ENCODE measurements around the gene ATP12A.
A peak's percentile ranks its signal among the peaks of the same experiment; 100 is the strongest.

ATP12A gene

DNA sequence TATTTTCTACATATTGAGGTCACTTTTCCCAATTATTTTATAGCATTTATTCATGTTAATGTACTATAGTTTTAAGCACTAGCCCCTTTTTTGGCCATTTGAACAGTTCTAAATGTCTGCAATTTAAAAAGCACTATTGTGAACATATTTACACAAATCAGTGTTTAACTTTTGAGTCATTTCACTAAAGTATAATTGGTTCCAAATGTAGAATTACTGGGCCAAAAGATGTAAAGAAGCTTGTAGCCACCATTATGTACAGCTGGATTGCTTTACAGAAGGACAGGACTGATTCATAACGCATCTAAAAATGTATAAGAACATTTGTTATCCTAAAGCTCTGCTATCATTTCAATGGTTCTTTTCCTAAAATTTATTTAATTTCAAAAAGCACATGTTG, 16.6 kb upstream of the ATP12A start:
- DNase-seq = no peak

DNA sequence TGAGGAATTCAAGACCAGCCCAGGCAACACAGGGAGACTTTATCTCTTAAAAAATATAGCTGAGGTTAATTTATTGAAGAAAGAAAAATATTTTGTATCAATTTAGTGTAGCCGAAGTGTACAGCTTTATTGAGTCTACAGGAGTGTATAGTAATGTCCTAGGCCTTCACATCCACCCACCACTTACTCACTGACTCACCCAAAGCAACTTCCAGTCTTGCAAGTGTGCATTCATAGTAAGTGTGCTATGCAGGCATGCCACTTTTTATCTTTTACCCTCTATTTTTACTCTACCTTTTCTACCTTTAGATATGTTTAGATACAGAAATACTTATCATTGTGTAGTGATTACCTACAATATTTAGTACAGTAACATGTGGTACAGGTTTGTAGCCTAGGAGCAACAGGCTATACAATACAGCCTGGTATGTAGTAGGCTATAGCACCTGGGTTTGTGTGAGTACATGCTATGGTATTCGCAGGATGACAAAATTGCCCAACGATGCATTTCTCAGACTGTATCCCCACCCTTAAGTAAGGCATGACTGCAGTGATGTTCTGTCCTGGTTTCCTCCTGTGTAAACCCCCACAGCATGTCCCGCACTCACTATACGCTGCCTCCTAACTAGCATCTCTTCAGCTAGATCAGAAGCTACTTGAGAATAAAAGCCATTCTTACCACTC, 15.3 kb upstream of the ATP12A start:
- peak; percentile 28 to 49 for DNase-seq

DNA sequence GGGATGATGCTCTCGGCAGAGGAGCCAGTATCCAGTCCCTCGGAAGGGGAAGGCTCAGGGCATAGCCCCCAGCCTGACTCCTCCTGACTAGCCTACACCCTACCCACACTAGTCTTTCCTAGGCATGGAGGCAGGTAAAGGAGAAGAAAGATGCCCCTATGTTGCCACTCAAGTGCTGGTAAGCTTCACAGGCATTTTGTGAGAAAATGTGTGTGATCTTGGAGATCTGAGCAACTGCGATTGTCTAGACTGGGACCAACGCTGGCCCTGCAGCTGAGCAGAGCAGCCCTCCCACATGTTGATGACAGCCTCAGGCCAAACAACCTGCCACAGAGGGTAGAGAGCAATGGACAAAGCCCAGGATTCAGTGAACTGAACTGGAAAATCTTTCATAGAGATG, 11.7 kb upstream of the ATP12A start:
- DNase-seq = no peak

DNA sequence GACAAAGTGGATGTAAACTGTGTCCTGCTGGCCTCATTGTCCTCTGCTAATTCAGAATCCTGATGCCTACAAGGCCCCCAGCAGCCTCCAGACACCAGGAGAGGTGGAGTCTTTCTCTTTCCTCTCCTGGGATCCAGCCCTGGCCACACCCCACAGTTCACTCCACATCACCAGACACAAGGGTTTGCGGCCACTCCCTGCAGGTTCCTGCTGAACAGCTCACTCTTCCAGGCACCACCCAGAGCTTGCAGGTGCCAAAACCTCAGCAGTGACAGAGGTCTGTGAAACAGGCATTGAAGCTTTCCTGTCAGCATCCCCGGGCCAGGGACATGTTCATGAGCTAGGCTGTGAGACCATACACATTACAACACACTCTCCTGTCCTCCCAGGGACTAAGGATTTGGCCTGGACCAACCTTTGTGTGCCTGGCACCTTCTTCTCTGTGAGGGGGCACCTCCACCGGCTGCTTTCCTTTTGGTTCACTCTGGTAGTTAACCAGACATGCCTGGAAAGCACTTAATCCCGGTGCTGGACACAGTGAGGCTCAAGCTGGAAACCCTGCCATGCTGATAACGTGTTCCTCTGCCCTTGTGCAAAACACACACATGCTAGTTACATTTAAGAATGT, 11.1 kb upstream of the ATP12A start:
- no peak for DNase-seq

DNA sequence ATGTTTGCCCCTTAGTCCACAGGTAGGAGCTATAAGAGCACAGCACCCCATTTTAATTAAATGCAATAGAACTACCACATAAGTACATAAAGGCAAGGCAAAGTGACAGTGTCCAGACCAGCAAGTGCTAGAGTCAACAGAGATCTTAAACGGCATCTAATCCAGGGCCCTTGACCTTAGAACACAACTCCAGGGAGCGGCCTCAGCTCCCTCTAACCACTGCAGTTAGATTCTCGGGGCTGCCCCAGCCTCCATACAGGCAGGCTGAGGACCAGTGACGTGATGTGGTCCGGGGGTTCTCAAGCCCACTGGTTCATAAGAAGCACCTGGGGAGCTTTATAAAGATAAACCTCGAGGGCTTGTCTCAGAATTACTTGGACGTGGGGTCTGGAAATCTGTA, 10.0 kb upstream of the ATP12A start:
- DNase-seq = no peak

DNA sequence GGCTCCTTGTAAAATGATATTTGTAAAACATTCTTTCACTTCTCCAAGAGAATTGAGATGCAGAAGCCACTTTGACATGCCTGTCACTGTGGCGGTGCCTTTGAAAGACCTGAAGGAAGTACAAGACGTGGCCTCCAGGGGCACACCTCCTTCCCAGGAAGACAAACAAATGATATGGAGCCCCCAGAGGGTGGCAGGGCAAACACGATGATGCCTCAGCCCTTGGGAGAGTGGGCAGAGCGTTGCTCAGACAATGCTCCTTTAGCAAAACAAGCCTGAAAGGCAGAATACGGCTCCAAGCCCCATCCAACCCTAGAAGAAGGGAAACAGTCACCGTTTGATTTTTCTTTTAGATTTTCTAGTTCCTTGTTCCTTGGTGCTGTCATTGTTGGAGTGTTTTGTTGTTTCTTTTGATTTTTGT, 9.2 kb upstream of the ATP12A start:
- peak; percentile 35 to 53 for DNase-seq

DNA sequence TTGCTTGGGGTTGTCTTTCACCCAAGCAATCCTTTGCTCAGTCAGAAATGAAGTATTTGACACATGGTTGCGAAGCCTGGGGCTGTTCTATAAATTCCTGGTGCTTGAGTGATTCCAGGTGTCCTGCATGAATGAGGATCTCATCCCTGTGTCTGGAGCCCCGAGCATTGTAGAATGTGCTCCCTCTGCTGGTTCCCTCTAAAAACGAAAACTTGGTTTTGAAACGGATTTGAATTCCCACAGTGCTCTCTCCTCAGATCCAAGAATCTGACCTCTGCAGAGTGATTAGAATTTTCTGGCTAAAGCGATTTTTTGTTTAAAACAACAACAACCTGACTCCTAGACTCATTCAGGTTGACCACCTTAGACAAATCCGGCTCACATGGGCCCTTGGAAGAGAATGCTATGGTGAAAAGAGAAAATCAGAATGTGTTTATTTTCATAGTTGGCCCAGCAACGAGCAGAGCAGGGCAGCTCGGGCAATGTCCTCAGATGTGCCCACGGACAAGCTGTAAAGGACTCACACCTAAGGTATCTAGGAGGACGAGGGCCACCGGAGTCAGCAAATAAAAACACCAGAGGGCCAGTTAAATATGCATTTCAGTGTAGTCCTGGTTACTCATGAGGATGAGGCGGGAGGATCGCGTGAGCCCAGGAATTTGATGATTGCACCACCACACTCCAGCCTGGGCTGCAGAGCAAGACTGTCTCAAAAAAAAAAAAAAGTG, 8.7 kb upstream of the ATP12A start:
- DNase-seq = peak; percentile 5 to 75

DNA sequence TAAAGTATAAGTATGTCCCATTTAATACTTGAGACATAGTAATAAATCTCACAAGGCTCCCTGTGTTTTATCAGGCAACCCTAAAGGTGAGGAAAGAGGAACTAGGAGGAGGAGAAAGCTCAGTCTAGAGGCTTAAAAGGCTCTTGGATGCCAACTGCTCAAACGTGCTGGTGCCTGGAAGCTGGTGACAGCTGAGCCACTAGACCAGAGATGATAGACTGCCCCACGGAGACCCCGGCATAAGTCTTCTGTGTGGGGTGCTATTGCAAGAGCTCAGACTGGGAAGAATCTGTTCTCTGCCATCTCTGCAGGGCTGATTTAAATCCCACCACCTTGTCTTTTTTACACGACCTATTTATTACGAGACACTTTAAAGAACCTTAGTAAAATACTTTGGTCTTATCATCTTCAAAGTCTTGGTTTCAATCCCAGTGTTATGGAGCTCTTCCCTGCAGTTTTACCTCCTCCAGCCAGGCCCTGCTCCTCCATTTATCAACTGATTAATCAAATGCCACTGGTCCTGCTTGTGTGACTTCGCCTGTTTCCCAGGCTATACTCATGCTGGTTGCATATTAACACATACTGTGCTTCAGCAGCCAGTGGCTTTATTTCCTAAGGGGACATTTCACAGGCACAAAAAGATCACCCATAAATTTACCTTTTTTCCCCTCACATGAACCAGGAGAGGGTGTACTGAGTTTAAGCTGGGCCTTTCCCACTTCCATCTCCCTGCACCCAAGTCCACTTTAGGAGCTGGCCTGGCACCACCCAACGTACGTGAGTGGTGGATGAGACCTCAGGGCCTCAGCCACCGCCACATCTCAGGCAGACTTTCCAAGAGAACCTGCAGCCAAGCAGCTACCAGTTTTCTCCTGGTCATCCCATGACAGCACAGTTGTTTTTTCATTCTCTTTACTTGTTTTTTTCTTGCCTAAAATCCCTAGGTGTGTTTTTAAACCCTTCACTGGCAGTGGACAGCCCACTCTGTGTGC, 7.8 kb upstream of the ATP12A start:
- no peak for DNase-seq

DNA sequence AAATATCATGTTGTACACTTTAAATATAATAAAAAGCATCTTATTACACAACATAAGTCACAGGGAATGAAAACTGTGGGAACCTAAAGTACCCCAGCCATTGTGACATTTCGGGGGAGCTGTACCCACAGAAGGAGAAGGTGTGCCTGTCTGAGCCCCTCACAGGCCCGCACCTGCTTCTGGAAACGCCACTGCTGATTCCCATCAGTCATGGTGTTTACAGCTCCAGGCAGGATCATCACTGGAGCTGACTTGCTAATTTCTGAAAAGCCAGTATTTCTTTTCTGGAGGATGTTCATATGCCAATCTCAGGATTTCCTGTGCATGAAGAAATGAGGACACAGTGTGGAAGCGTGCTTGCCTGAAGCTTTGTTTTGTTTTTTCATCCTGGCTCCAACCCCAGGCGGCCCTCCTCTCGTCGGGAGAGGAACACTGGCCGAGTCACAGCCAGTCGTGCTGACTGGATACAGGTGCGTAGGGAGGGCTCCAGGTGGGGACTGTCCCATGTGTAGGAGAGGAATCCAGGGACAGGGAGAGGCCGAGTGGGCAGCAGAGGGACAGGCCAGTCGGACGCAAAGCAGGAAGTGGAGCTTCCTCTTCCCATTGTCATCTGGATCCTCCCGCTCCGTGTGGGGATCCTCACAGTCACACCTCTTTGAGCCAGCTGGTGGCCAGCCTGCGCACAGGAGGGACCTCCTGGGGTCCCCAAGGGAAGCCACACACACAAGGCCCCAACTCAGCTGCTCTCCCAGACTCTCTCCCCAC, 4.2 kb upstream of the ATP12A start:
- no peak for DNase-seq

DNA sequence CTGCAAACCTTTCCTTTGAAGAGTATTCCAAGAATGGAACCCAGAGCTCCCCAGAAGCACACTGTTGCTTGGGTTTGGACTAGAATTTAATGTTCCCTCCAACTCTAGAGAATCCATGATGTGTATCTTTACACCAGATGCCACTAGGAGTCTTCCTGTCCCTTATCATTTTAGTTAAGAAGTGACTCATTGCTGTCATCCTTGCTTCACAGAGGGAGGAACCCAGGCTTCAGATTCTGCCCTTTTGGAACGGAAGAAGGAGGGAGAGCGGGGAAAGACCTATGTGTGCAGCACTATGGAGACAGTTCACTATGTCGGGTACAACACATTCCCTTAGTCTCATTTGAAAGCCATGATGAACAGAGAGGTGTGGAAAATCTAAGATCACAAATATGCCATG, 2.1 kb upstream of the ATP12A start:
- DNase-seq = no peak

DNA sequence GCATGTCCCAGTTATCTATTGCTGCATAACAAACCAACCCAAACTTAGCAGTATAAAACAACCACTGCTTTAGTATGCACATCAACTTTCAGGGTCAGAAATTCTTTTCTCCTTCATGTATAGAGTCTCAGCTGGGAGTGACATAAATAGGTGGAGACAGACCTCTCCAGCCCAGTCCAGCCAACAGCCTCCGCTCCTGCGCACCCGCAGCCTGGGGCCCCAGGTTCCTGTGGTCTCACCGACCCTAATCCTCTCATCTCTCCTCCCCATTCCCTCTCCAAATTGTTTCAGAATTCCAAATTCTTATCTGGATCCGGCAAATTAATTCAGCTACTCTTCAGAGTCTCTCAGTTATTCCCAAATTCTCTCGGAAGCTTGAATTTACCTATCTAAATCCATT, 522 bp upstream of the ATP12A start:
- no peak for DNase-seq

DNA sequence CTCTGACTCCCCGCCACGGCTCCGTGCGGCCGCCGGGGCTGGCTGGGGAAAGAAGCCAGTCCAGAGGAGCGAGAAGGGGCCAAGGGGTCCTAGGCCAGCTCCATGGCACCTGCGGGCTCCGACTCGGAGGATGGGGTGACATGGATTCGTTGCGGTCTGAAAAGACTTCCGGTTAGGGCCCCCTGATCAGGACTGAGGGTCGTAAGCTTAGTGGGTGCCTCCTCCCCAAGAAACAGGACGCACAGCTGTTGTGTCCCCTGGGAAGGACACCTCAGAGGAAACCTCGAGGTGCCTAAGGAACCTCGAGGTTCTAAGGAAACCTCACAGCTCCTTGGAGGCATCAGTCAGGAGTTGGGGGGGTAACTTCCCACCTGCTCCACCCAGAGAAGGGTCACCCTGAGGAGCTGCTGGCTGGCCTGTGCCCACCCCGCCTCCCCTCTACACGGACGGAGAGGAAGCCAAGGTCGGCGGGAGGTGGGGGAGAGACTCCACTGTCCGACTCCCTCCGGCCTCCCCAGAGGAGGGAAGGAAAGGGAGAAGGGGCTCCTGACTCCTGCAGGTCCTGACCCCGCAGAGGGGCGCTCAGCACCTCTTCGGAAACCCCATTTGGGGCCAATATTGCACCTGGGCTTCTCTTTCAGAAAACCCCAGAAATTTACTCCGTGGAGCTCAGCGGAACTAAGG, 855 bp downstream of the ATP12A start:
- DNase-seq = no peak

DNA sequence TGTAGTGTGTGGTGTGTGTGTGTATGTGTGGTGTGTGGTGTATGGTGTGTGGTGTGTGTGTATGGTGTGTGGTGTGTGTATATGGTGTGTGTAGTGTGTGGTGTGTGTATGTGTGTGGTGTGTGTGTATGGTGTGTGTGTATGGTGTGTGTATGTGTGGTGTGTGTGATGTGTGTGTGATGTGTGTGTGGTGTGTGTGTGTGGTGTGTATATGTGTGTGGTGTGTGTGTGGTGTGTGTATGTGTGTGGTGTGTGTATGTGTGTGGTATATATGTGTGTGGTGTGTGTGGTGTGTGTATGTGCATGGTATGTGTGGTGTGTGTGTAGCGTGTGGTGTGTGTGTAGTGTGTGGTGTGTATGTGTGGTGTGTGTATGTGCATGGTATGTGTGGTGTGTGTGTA, 1.7 kb downstream of the ATP12A start:
- no peak for DNase-seq

DNA sequence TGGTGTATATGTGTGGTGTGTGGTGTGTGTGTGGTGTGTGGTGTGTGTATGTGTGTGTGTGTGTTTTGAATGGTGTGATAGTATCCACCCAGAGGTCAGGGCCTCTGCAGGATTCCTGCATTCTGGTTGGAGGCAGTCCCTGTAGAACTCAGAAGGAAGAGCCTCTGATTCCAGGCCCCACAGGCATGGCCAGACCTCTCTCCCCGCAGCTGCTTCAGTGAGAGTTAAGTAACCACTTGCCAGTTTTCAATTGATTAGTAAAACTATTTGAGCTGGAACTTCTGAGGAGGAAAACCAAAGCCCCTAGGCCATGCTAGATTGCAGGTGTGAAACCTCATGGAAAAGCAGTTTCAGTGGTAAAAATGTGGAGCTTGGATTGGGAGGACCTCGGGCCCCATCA, 2.1 kb downstream of the ATP12A start:
- DNase-seq = no peak

DNA sequence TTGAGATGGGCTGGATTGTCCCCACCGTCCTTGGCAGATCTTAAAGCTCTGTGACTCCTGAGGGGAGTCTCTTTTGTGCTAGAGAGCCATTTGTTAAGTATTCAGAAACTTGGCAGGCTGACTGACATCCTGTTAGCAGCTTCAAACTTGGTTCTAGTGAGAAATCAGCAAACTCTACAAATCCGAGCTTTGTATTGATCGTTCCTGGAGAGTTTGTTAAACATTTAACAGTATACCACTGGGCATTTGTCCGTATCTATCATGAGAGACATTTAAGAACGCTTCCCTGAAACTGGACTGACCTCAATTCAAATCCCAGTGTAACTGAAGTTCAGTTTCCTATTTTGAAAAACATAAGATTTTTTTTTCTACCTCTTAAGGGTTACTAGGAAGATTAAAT, 3.1 kb downstream of the ATP12A start:
- no peak for DNase-seq

DNA sequence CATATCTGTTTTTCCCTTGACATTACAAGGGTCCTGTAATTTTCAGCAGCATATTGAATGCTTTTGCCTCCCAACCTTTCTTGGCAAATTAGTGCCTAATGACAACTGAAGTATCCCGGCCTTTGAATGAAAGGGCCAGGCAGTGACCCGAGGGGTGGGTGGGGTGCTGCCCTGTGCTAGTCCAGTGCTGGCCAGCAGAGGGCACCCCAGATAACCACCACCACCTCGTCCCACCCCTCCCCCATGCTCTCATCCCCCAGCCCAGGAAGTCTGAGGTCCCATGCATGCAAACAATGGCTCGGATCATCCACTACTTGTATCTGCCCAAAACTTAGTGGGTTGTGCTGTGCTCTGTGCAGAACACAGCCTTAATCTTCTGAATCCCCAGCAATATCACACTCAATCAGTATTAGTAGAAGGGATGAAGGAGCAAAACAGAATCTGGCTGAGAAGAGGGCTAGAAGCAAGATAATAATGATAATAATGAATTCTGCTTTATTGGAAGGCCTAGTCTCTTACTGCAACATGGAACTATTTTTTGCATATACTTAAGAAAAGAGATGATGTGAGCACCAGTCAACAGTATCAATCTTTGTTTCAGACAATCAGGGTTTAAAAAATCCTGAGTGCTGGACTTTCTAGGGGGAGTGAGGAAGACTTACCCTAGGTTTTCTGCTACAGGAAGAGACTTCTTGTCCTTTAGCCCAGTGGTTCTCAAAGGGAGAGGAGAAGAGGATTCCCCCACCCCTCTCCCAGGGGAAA, 3.8 kb downstream of the ATP12A start:
- DNase-seq = peak; percentile 6 to 52

DNA sequence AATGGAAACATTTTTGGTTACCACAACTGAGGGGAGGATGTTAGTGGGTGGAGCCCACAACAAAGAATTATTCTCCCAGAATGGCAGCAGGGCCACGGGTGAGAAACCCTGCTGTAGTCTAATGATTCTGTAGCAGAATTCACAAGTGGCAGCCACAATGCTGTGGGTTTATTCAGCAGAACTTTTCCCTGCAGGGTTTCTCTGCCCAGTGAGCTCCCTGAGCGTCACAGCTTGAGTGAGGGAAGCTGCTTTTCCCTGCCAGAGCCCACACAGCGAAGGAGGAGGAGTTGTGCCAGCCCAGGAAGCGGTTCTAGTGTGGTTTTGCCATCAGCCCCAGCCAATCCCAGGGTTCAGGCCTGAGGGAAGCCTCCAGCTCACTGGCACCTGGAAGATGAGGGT, 4.4 kb downstream of the ATP12A start:
- DNase-seq = no peak

DNA sequence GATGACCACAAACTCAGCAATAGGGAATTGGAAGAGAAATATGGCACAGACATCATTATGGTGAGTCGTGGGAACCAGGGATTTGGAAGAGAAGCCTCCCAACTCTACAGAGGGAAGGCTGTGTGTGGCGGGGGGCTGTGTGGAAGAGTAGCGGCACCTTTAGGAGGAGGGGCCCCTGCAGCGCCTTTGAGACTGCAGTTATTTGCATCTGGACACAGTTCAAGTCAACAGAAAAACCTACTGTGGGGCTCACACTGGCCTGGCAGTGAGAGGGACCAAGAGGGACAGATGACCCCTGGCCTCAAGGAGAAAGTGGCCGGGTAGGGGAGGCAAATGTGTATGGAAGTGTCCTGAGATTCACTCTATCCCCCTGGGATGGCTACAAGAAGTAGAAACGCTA, 5.1 kb downstream of the ATP12A start:
- no peak for DNase-seq

DNA sequence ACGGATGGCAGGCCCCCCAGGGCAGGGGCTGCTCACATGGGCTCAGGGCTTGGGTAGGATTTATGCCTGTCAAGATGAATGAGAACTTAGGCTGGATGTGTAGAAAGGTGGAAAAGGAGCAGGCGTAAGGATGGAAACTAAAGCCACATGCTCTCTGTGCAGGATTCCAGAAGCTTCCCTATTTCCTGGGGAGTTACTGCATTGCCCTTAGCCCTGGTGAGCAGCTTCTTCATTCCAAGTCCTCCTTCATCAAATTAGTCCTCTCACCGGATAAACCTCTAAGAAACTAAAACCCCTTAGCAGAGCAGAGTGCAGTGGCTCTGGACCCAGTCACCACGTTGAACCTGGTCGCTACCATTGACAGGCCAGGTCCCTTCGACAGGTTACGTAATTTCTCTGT, 7.4 kb downstream of the ATP12A start:
- no peak for DNase-seq

DNA sequence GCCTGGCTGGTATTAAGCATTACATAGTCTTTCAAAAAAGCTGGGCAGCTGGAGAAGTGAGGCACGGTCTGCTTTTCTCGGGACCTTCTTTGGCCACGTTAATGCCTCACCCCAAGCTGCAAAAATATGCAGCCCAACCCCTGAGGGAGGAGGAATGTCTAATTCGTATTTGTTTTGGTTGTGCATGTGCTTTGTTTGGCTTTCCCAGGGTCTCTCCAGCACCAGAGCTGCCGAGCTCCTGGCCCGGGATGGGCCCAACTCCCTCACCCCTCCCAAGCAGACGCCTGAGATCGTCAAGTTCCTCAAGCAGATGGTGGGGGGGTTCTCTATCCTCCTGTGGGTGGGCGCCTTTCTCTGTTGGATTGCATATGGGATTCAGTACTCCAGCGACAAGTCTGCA, 7.9 kb downstream of the ATP12A start:
- DNase-seq = no peak

DNA sequence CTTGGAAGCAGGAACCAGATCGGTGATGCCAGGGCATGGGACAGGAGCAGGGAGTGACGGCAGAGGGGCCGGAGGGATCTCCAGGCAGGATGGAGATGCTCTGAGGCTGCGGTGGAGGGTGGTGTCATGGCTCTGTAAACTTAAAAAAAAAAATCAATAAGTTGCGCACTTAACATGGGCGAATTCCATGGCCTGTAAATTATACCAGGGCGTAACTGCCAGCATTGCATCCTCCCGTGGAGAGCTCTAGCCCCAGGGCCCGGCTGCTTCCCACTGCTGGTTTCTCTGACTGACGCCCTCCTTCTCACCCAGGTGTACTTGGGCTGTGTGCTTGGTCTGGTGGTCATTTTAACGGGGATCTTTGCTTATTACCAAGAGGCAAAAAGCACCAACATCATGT, 8.7 kb downstream of the ATP12A start:
- no peak for DNase-seq

Measured in SW 1271 (cell line).